Measurements from ENCODE around the gene EVPLL.
"Not testable (repeated sequence)": the region's sequence is repeated elsewhere in the genome, so short reads cannot be mapped to it uniquely, and the experiment has no call there.

The EVPLL gene

GRCh38 chr17:18379246-18380146 lies 1.9 kb downstream of the EVPLL start:
- no peak overlapping the region for H3K4me3 ChIP-seq (ENCODE audit: low read depth, low read length)
- TF ChIP-seq, protein P1, sequence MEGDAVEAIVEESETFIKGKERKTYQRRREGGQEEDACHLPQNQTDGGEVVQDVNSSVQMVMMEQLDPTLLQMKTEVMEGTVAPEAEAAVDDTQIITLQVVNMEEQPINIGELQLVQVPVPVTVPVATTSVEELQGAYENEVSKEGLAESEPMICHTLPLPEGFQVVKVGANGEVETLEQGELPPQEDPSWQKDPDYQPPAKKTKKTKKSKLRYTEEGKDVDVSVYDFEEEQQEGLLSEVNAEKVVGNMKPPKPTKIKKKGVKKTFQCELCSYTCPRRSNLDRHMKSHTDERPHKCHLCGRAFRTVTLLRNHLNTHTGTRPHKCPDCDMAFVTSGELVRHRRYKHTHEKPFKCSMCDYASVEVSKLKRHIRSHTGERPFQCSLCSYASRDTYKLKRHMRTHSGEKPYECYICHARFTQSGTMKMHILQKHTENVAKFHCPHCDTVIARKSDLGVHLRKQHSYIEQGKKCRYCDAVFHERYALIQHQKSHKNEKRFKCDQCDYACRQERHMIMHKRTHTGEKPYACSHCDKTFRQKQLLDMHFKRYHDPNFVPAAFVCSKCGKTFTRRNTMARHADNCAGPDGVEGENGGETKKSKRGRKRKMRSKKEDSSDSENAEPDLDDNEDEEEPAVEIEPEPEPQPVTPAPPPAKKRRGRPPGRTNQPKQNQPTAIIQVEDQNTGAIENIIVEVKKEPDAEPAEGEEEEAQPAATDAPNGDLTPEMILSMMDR (IDR thresholded peaks at IDR 0.05; ENCODE audit: low read depth, low read length, missing control alignments), result no peak
- DNase-seq (ENCODE audit: low read depth), result no peak

DNA sequence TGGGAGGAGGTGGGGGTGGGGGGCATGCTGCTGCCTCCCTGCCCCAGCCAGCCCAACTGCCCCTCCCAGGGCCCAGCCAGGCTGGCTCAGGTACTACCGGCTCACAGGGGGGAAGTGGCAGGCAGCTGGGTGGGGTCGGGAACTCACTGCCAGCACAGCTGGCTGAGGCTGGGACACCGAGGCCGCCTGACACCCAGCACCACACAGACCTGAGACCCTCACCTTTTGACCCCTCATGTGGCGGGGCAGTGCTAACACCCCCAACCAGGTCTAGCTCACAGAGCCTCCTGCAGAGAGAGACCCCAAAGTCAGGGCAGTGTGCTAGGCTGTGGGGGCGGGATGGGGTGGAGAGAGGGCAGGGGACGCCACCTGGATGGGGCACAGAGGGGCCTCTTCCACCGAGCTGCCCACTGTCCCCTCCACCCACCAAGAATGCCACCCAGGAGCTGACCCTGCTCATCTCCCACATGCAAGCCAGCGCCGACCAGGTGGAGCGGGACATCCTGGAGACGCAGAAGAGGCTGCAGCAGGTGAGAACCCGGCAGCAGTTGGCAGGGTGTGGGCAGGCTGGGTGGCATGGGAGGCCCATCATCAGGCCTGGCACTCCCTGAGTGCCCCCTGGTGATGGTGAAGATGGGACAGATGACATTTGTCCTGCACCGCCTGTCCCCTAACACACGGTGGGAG lies 3.0 kb downstream of the EVPLL start:
- DNase-seq (ENCODE audit: low read depth), result no peak
- TF ChIP-seq, protein P1 (IDR thresholded peaks at IDR 0.05; ENCODE audit: low read depth, low read length, missing control alignments), result no peak
- no peak overlapping the region for H3K4me3 ChIP-seq (ENCODE audit: low read depth, low read length)

- no peak overlapping the region for H3K4me3 ChIP-seq (ENCODE audit: low read depth, low read length)
- TF ChIP-seq, protein P1 (IDR thresholded peaks at IDR 0.05; ENCODE audit: low read depth, low read length, missing control alignments), result no peak
- no peak for DNase-seq (ENCODE audit: low read depth)
Measured at GRCh38 chr17:18381158-18381952, 3.8 kb downstream of the EVPLL start.

DNA sequence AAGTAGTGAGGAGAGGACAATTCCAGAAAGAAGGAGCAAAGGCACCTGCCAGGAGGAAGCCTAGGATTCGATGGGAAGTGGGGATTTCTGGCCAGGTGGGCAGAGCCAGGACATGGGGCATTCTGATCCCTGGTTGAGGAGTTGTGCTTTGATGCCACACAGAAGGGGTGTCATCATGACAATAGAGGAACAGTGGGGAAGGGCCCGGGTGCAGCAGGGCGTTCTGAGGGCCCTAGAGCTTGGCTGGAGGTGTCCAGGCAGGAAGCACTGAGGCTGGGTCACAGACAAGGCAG lies 4.3 kb downstream of the EVPLL start:
- TF ChIP-seq, protein P1 (IDR thresholded peaks at IDR 0.05; ENCODE audit: low read depth, low read length, missing control alignments), result no peak
- DNase-seq (ENCODE audit: low read depth), result no peak

DNA sequence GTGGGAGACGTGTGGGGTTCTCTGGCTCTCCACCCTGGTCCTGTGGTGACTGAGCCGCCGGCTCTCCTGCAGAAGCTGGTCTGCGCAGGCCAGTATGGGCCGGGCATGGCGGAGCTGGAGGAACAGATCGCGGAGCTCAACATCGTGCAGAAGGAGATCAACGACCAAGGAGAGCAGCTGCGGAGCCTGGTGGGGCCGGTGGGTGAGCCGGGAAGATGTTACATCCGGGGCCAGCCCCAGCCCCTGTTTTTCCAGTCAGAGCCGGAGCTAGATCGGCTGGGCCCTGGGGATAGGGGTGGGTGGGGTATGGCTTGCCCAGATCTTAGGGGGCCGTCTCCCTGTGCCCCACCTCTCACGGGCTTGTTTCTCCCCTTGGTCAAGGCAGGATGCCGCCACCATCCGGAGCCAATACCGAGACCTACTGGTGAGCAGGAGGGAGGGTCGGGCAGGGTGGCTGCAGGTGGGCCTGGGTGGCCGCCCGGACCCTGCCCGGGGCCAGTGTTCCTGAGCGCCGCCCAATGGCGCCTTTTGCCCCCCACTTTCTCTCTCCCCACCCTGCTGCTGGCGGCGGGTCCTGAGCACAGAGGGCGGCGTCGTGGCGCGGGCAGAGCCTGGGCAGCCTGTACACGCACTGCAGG lies 5.0 kb downstream of the EVPLL start:
- H3K4me3 ChIP-seq (ENCODE audit: low read depth, low read length), result no peak overlapping the region
- no peak for DNase-seq (ENCODE audit: low read depth)
- TF ChIP-seq, protein P1 (IDR thresholded peaks at IDR 0.05; ENCODE audit: low read depth, low read length, missing control alignments), result no peak

More for the DNA sequence above, 4.3 kb downstream of the EVPLL start:
- no peak overlapping the region for H3K4me3 ChIP-seq (ENCODE audit: low read depth, low read length)

- not testable (repeated sequence) for H3K4me3 ChIP-seq (ENCODE audit: low read depth, low read length); DNase-seq (ENCODE audit: low read depth)
Measured at GRCh38 chr17:18383079-18383481, 5.5 kb downstream of the EVPLL start.

GRCh38 chr17:18384271-18384670 lies 6.7 kb downstream of the EVPLL start:
- DNase-seq (ENCODE audit: low read depth); H3K4me3 ChIP-seq (ENCODE audit: low read depth, low read length): not testable (repeated sequence)

- not testable (repeated sequence) for H3K4me3 ChIP-seq (ENCODE audit: low read depth, low read length); DNase-seq (ENCODE audit: low read depth)
Measured at GRCh38 chr17:18387583-18387982, 10.0 kb downstream of the EVPLL start.

DNA sequence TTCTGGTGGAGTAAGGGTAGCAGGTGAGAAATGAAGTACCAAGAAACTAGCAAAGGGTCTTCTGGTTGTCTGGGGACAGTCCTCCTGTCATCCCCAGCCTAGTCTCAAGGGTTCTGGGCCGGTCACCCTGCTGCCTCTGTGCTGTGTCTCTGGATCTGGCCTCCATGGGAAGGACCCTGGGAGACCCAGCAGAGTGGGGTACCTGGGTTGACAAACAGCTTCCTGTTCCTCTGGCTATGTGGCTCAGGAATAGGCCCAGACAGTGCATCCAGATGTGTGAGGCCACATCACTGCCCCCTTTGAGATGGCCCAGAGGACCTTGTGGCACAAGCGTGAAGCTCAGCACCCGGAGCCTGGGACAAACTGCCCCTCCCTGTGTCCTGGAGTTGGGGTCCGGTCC lies 10.7 kb downstream of the EVPLL start:
- not testable (repeated sequence) for DNase-seq (ENCODE audit: low read depth); H3K4me3 ChIP-seq (ENCODE audit: low read depth, low read length)

DNA sequence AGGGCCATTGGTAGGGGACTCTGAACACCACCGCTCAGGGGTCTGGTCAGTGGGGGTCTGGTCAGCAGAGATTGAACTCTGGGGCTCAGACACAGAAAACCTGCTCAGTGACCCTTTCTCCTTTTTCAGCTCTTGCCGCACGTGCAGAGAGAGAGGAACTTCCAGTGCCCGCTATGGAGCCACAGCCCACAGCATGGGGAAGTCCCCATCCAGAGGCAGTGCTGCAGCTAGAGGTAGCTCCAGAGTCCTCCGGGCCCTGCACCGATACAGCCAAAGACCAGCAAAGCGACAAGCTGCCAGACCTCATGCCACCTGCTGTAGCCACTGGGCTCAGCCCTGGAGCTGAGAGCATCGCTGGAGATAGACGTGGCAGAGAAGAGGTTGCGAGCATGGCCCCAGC lies 11.2 kb downstream of the EVPLL start:
- H3K4me3 ChIP-seq (ENCODE audit: low read depth, low read length); DNase-seq (ENCODE audit: low read depth): not testable (repeated sequence)

DNA sequence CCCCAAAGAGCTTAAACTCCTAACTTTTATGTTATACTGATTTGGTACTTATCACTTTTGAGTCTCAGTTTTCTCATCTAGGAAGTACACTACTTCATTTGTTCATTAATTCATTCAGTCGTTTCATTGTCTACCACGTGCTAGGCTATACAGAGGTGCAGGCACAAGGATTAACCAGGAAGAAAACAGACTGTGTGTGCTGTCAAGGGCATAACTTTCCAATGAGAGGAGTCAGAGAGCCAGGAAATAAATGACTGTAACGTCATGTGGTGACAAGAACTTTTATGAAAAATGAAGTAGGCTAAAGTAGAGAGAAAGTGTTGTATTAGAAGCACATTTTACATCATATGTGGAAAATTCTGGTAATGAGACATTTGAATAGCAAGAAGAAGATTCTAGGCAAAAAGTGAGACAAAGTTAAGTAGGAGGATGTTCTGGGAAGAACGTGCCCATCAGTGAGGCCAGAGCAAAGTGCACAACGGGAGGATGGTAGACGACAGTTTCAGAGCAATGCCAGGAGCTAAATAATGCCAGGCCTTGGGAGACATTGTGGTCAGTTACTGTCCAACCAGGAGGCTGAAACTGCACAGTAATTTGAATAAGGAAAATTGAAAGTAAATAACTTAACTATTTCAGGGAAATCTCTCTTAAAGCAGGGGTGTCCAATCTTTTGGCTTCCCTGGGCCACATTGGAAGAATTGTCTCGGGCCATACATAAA lies 24.5 kb downstream of the EVPLL start:
- H3K4me3 ChIP-seq (ENCODE audit: low read depth, low read length); DNase-seq (ENCODE audit: low read depth): not testable (repeated sequence)
